ENCODE measurements around the gene NAA38. TPM values are rescaled to one million over a fixed set of nuclear protein-coding genes. Genes with fewer than 3 reads are reported as not detected.

The NAA38 gene
- total RNA-seq, 4 donors from 2014 or later = 24.6 to 180 (median 79.6) TPM

GRCh38 chr17:7838090-7839075 lies 19.0 kb downstream of the NAA38 start:
- Histone ChIP-seq H3K4me3 (replicated peaks in 1 of 3) (peak overlapping the region in 1 of 3 donors; percentile 4), H3K9me3 (no peaks in the 10 kb centered on the region), H3K4me1 (peaks cover 32 to 38% of the 10 kb centered on the region in 2 donors), H3K27ac (peak overlapping the region in 2 of 3 donors; percentile 98 to 99), H3K36me3 (no peaks in the 10 kb centered on the region), H3K27me3 (no peaks in the 10 kb centered on the region)
- intact Hi-C loops (cut with DNase I) = no loop called here
- DNase-seq = peak in 1 of 2 donors; percentile 51
- TF ChIP-seq CTCF (IDR thresholded peaks at IDR 0.05) (no peak), POLR2A (IDR thresholded peaks at IDR 0.05) (no peak)
- 29 to 32% methylated on average over 7 to 8 of the region's 12 CpGs for WGBS, 2 donors

- Histone ChIP-seq H3K27ac (peak overlapping the region in 2 of 3 donors; percentile 98 to 99), H3K36me3 (no peaks in the 10 kb centered on the region), H3K4me3 (replicated peaks in 1 of 3) (peak overlapping the region in 1 of 3 donors; percentile 4), H3K9me3 (no peaks in the 10 kb centered on the region), H3K4me1 (peaks cover 27 to 42% of the 10 kb centered on the region in 2 donors), H3K27me3 (no peaks in the 10 kb centered on the region)
- DNase-seq = no peak
- TF ChIP-seq POLR2A (IDR thresholded peaks at IDR 0.05) (no peak), CTCF (IDR thresholded peaks at IDR 0.05) (no peak)
- intact Hi-C loops (cut with DNase I) = no loop called here
- 12 to 15% methylated on average over 8 of the region's 8 CpGs for WGBS, 2 donors
Observed at GRCh38 chr17:7837408-7838088, 19.8 kb downstream of the NAA38 start.

- peaks cover 27 to 42% of the 10 kb centered on the region in 2 donors for H3K4me1 ChIP-seq
- whole genome bisulfite sequencing, 2 donors = 2 to 3% methylated on average over 18 of the region's 19 CpGs
- H3K9me3 ChIP-seq = no peaks in the 10 kb centered on the region
- DNase-seq = peak; percentile 89 to 90
- TF ChIP-seq CTCF (IDR thresholded peaks at IDR 0.05) (no peak), POLR2A (IDR thresholded peaks at IDR 0.05) (no peak)
- no peaks in the 10 kb centered on the region for H3K27me3 ChIP-seq
- no peaks in the 10 kb centered on the region for H3K36me3 ChIP-seq
- intact Hi-C loops (cut with DNase I) = no loop called here
- peak overlapping the region; percentile 98 to 99 (median 99) for H3K27ac ChIP-seq
- H3K4me3 ChIP-seq (replicated peaks in 1 of 3) = peak overlapping the region; percentile 75 to 84 (median 83)
Observed at GRCh38 chr17:7836596-7837407, 20.6 kb downstream of the NAA38 start.

GRCh38 chr17:7835814-7836595 lies 21.4 kb downstream of the NAA38 start:
- Histone ChIP-seq H3K4me1 (peaks cover 22 to 37% of the 10 kb centered on the region in 2 donors), H3K4me3 (replicated peaks in 1 of 3) (peak overlapping the region; percentile 75 to 84 (median 83)), H3K27ac (peak overlapping the region; percentile 98 to 99 (median 99)), H3K27me3 (no peaks in the 10 kb centered on the region), H3K9me3 (no peaks in the 10 kb centered on the region), H3K36me3 (no peaks in the 10 kb centered on the region)
- intact Hi-C loops (cut with DNase I) = no loop called here
- peak; percentile 84 to 85 for DNase-seq
- WGBS, 2 donors = 0 to 1% methylated on average over 44 to 48 of the region's 61 CpGs
- TF ChIP-seq CTCF (IDR thresholded peaks at IDR 0.05) (peak in 2 of 6 experiments; percentile 18 to 19), POLR2A (IDR thresholded peaks at IDR 0.05) (peak in 1 of 2 donors; percentile 80)

All from thyroid gland (tissue), 4 donors.